NCI-H510A (cell line): ENCODE data around the gene OR51A4.
"Not testable (repeated sequence)": the region's sequence is repeated elsewhere in the genome, so short reads cannot be mapped to it uniquely, and the experiment has no call there.

Source experiments
- DNase-seq: peaks from one replicate; lab custom pipeline; 2025; lab: John Stamatoyannopoulos, UW

Gene OR51A4, protein sequence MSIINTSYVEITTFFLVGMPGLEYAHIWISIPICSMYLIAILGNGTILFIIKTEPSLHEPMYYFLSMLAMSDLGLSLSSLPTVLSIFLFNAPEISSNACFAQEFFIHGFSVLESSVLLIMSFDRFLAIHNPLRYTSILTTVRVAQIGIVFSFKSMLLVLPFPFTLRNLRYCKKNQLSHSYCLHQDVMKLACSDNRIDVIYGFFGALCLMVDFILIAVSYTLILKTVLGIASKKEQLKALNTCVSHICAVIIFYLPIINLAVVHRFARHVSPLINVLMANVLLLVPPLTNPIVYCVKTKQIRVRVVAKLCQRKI

DNA sequence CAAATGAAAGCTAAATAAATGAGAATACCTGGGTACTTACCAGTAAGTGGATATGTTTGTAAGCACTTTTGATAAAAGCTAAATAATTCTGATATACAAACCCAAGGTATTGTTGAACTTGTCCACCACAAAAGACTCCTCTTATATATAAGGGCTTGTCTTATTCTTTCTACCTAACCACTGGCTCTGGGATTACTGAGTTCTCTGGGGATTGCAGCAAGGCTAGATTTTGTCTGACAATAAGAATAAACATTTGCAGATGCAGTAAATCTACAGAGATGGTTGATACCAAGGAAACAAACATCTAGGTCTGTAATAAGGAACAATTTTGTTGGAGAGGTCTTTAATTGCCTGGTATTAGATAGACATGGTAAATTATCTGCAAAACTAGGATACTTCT, at the start of gene OR51A4:
OR51A4 (minus strand) TSS at position 101 of the 400 bp plus-strand sequence. CDS start 505 bp downstream, outside the sequence.
- DNase-seq = no peak

DNA sequence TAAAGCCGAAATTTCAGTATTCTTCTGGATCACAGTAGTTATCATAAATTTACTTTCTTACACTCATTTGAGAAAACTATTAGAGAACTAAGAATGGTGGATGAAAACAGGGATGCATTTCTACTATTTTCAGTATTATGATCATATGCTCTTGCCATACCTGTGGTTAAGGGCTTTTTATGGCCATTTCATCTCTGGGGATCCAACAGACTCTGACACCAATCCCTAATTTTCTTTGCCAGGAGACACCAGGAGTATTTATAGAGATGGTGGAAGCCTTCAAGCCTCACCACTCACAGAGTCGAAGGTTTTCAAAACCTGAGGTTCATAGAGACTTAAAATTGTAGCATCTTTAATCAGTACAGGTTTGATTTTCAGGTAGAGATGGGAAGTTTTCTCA, 47.1 kb upstream of the OR51A4 start, which contains the start of gene OR51L1:
OR51L1 (plus strand) TSS at position 301 of the 400 bp plus-strand sequence. CDS start 4,132 bp downstream, outside the sequence.
- no peak for DNase-seq

DNA sequence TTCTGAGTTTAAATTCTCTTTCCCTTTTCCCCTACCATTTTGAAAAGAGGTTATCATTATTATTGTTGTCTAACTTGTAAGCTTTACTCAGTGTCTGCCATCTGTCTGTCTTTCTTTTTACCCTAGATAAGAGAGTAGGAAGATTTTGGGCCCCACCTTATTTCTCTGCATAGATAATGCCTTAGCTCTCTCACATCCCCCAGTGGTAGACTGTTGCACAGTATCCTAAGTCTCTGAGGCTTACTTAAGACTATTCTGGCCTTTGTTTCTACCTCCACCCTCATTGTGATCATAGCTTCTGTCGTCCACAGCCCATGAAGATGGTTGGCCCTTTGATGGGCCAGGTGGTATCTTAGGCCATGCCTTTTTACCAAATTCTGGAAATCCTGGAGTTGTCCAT, 43.7 kb upstream of the OR51A4 start:
- no peak for DNase-seq

DNA sequence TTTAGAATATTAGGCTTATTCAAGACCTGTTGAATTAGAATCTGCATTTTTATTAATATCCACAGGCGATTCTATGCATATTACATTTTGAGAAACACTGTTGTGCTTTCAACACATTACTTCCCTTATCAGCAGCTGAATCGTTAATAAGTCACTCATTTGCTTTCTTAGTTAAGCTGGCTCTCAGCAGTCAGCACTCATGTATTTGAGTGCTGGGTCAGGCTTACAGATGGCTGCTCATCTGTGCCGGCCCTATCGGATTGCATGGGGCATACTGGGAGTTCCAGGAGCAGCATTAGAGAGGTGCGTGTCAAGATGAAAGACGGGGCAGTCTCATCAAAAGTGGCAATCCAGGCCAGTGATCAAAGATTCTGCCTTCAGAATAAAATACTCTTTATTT, 36.4 kb upstream of the OR51A4 start:
- DNase-seq = no peak

DNA sequence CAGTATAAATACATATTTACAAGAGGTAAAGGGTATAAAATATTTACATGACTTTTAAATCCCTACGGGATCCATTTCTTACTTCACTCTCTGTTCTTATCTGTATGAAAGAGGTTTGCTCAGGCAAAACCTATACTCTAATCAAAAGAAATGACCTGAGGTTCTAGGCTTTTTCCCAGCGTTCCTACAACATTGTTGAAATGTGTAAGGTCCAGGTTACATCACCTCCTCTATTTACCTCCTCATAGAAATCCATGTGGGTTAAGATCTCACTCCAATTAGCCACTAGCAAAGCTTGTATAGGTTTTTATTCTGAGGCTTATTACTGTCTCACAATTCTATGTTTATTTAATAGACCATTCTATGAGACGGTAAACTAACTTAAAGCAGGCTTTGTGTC, 35.3 kb upstream of the OR51A4 start:
- DNase-seq = no peak

DNA sequence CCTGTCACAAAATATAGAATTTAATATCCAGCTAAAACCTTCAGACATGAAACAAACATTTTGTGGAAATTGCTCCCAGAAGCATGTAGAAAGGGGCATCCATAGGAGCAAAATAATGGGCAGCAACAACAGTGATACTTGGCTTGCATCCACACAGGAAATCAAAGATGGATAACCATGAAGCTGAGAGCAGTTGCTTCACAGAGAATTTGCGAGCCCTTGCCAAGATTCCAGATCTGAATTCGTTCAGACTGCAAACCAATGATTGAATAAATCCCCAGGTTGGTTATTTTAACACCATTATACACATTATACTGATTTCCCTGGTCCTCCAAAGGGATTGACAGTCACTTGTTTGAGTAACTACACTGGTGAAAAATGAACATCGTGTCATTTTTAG, 31.6 kb upstream of the OR51A4 start:
- DNase-seq = no peak

DNA sequence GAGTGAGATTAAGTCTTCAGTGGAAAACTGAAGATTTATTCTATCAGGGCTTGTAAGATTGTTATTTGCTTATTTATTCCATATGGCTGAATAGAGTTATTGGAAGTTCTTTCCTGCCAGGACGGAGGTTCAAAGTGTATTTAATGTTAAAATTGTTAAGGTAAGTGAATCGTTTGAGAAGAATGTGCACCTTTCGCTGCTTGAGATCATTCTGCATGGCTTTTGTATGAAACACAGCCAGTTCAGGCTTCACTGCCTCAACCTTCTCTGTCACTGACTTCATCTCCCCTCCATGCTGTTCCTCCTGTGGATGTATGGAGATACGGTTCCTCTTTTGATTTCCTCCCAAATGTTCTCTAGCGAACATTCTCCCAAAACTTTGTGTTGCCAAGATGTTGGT, 28.0 kb upstream of the OR51A4 start:
- DNase-seq = no peak

DNA sequence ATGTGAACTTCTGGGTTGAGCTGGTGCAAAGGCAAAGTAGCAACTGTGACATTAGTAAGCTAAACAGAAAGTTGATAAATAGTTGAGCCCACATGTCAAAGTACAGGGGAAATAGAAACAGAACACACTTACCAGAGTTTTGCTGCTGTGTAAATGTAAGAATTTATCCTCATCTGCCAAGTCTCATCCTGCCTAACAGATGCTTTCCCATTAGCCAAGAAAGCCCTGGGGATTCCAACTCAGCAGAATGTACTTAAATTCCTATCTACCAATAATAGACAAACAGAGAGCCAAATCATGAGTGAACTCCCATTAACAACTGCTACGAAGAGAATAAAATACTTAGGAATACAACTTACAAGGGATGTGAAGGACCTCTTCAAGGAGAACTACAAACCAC, 15.4 kb upstream of the OR51A4 start:
- no peak for DNase-seq

DNA sequence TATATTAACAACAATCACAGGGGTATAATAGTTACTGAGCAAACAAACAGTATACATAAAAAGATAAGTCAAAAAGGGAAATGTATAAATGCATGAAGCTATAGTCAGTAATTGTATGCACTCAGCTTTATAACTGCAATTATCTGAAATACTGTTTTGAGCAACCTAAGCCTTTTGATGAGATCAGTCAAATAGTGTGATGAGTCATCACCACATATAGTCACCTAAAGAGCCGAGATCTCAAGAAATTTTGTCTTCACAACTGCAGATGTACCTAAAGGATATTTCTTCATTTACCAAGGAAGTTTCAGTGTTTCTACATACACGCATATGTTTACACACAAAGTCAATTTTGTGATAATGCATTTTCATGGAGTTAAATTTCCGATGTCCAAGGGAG, 13.5 kb upstream of the OR51A4 start:
- no peak for DNase-seq

DNA sequence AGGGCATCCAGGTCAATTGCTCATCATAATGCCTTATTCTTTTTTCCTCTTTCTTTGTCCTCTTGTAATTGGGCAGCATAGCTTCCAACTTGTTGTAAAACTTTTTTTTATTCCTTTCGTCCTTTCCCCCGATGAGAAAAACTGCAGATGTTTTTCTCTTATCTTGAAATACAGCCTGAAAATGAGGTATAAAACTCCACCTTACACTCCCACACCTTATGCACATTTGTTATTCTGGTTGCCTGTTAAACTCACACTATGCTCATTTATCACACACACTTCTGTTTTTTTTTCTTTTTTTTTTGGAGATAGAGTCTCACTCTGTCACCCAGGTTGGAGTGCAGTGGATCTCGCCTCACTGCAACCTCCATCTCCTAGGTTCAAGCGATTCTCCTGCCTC, 10.0 kb upstream of the OR51A4 start:
- DNase-seq = no peak

DNA sequence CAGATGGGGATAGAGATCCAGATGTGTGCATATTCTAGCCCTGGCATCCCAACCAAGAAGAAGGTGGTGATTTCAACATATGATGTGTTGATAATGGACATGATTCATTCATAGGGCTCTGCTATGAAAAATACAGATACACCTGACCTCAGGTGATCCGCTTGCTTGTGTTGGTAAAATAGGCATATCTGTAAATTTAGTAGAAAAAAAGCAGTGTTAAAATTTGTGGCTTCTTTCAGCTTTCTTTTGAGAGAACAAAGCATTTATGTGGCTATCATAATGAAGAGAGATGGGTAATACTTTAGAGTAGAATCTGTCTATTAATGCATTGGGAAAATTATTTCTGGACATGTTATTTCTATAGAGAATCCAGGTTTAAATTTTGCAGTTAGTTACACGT, 8.2 kb upstream of the OR51A4 start, which contains the start of gene OR51A2:
OR51A2 (minus strand) TSS at position 101 of the 400 bp plus-strand sequence; CDS start at position 101, 0 bp downstream.
- DNase-seq = not testable (repeated sequence)

DNA sequence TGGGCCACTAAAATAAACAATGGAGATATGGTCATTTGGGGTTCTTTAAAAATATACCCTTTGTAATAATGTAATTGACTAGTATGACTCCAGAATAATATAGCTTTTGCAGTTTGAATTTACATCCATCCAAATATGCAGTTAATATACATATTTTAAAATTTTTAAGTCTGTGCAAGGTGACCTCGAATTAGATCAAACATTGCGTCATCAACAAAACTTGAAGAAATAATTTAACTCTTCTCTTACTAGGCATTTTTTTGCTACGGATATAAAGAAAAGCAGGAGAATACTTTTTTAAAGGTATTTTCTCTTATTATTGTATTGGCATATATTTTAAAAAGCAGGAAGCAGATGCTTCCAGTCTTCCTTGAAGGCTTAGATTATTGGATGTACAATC, 10.7 kb downstream of the OR51A4 start:
- DNase-seq = no peak

DNA sequence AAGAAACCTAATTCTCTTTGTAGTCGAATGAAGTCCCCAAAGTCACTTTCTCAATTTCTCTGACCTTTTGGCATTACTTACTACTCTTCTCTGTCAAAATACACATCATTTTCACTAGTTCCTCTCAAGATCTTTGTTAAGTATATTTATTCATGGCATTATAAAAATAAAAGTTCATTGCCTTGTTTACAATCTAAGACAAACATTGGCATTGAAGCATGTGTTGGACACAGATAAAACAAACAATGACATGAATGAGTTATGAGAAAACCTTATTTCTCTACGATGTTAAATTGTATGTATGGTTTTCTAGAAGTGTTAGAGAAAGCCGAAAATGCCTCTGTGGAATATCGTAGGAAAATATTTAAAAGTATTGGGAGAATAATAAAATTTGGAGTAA, 14.7 kb downstream of the OR51A4 start:
- no peak for DNase-seq

DNA sequence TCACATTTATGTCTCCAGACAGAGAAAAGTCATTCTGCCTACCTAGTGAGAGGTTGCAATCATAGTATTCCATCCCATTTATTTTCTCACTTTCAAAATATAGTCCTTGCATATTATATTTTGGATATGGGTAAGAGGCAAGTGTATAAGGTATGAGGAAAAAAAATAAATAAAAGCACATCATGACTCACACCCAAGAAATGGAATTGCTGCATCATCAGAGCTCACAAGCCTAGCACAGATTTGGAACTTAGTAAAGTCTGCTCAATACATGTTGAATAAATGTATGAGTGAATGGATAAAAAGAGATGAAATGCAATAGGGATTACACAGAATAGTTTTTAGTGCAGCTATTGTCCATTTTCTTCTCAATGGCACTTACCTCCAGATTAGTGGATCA, 20.8 kb downstream of the OR51A4 start:
- DNase-seq = no peak

DNA sequence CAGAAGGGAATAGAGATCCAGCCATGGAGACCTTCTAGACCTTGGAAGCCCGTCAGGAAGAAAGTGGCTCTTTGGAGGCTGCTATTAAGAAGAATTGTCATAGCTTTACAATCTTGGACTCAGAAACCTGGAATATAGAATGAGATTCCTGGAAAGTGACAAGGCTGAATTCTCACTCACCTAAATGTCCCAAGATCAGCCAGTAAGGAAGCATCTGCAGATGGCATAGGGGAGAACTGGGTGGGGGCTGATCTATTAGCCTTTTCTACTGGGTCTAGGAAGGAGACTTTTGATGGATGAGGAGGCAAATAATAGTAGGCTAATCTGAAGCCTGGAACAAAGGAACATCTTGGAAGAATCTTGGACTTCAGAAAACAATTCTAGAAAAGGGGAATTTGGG, 23.2 kb downstream of the OR51A4 start, which contains the start of gene OR51G1:
OR51G1 (minus strand) TSS at position 101 of the 400 bp plus-strand sequence; CDS start at position 101, 0 bp downstream.
- no peak for DNase-seq

DNA sequence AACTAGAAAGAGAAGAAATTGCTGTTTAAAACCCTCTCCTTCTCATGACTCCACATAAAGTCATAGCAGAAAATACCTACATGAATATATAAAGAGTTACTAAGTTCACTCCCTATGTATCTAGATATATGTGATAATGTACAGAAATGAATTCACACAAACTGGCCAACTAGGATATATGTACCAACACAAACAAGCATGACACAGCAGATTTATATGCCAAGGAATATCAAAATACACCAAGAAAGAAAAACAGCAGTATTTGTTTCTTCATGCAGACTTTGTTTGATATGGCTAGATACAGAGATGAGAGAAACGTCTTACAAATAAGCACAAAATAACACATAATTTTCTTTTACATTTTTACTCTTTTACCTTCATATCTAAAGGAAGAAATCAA, 25.1 kb downstream of the OR51A4 start:
- no peak for DNase-seq

DNA sequence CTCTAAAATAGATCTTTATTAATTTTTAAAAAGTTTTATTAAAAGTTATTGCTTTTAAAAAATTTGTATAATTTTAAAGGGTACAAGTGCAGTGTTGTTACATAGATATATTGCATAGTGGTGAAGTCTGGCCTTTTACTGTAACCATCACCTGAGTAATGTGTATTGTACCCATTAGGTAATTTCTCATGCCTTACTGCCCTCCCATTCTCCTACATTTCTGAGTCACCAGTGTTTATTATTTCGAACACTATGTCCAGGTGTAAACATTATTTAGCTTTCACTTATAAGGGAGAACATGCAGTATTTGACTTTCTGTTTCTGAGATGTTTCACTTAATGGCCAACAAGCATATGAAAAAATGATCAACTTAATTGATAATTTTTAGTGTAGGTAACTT, 25.6 kb downstream of the OR51A4 start:
- no peak for DNase-seq

DNA sequence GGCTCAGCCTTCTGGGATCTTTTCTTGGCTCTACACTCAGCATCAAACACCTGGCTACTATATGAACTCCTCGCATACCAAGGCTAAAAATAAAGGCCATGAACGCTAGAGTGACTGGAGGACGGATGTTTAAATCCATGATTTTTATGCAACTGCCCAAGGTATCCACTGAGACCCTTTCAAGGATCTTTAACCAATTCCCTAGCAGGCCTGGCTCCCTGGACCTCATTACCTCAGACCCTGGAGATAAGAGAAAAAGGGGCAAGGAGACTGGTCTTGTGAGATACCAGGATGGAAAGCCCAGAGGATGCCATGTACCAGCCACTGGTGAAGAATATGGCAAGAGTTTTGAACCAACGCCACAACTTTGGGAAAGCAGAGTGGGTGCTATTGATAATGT, 28.2 kb downstream of the OR51A4 start, which contains the start of gene OR51G2:
OR51G2 (minus strand) TSS at position 101 of the 400 bp plus-strand sequence. CDS start 3,687 bp downstream, outside the sequence.
- no peak for DNase-seq

DNA sequence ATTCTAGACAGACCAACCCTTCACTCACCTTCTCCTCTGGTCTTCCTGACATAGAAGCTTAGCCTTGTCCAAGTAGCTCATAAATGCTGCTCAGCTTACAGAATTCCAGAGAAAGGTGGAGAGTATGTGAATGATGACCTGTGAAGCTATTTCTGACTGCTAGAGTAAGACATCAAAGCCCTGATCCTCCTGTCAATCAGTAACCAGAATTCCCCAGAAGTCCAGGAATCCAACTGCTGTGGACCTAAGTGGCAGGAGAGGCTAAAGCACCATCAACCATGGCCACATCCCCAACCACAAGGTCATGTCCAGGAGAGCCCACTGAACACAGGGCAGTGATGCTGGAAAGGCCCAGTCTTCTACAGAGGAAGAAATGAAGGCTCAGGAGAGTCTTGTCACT, 30.8 kb downstream of the OR51A4 start:
- no peak for DNase-seq

DNA sequence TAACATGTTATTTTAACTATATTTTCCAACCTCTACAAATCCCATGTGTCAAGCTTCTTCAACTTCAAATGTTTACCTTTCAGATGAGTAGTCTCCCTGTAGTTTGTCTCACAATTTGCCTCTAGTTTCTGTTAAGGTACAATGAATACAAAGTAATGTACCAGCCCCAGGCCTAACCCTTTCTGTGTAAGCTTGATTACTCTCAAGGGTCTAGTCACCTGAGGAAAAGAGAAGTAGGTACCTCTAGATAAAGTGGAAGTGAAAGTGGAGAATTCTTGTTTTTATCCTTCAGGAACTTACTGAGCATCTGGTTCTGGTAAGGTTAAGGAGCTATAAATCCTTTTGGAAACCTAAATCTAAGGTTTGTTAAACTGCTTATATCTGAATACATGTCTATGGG, 43.9 kb downstream of the OR51A4 start, which contains the start of gene OR51A7:
OR51A7 (plus strand) TSS at position 300 of the 400 bp plus-strand sequence. CDS start 3,587 bp downstream, outside the sequence.
- no peak for DNase-seq
